Measurements from ENCODE around the gene FBXL5. TPM values are rescaled to one million over a fixed set of nuclear protein-coding genes. Genes with fewer than 3 reads are reported as not detected.

The FBXL5 gene
- total and polyA plus RNA-seq, 3 experiments from 2014 or later, result 25.1 to 94.5 (median 27.6) TPM

GRCh38 chr4:15659768-15660570 lies 4.8 kb upstream of the FBXL5 start:
- Mint-ChIP-seq H3K4me3 (no peak overlapping the region), H3K27ac (no peak overlapping the region), H3K4me1 (peaks cover 5 to 6% (median 6%) of the 10 kb centered on the region in 3 donors), H3K36me3 (peaks cover 0 to 4% (median 0%) of the 10 kb centered on the region in 3 donors), H3K9me3 (no peaks in the 10 kb centered on the region), H3K27me3 (no peaks in the 10 kb centered on the region)
- no peaks in the 10 kb centered on the region for H3K27me3 ChIP-seq (ENCODE audit: insufficient read depth, low read length, poor library complexity, severe bottlenecking)
- no peaks in the 10 kb centered on the region for H3K9me3 ChIP-seq (ENCODE audit: low read length)
- no peaks in the 10 kb centered on the region for H3K36me3 ChIP-seq (ENCODE audit: insufficient read depth, low read length)
- DNase-seq, result no peak
- H3K27ac ChIP-seq (ENCODE audit: low read depth, low read length), result no peak overlapping the region
- no peak overlapping the region for H3K4me3 ChIP-seq (ENCODE audit: low read length)
- ChIA-PET CTCF (no interaction called here), POLR2A (no interaction called here)
- H3K4me1 ChIP-seq (ENCODE audit: insufficient read depth, low read length), result peaks cover 7% of the 10 kb centered on the region

GRCh38 chr4:15658781-15659180 lies 3.6 kb upstream of the FBXL5 start:
- DNase-seq, result no peak
- ChIA-PET POLR2A (no interaction called here), CTCF (no interaction called here)
- H3K36me3 Mint-ChIP-seq, result peaks cover 0 to 9% (median 0%) of the 10 kb centered on the region in 3 donors
- Histone ChIP-seq H3K36me3 (ENCODE audit: insufficient read depth, low read length) (no peaks in the 10 kb centered on the region), H3K4me3 (ENCODE audit: low read length) (no peak overlapping the region), H3K27ac (ENCODE audit: low read depth, low read length) (no peak overlapping the region), H3K27me3 (ENCODE audit: insufficient read depth, low read length, poor library complexity, severe bottlenecking) (no peaks in the 10 kb centered on the region), H3K9me3 (ENCODE audit: low read length) (no peaks in the 10 kb centered on the region), H3K4me1 (ENCODE audit: insufficient read depth, low read length) (peaks cover 12% of the 10 kb centered on the region)
- H3K4me1 Mint-ChIP-seq, result peaks cover 12 to 14% (median 12%) of the 10 kb centered on the region in 3 donors
- H3K9me3 Mint-ChIP-seq, result no peaks in the 10 kb centered on the region
- no peak overlapping the region for H3K27ac Mint-ChIP-seq
- H3K4me3 Mint-ChIP-seq, result no peak overlapping the region
- no peaks in the 10 kb centered on the region for H3K27me3 Mint-ChIP-seq

GRCh38 chr4:15658136-15658770 lies 3.1 kb upstream of the FBXL5 start:
- peaks cover 17% of the 10 kb centered on the region for H3K4me1 ChIP-seq (ENCODE audit: insufficient read depth, low read length)
- ChIA-PET POLR2A (no interaction called here), CTCF (no interaction called here)
- no peak for DNase-seq
- no peak overlapping the region for H3K27ac ChIP-seq (ENCODE audit: low read depth, low read length)
- no peaks in the 10 kb centered on the region for H3K36me3 ChIP-seq (ENCODE audit: insufficient read depth, low read length)
- H3K27me3 ChIP-seq (ENCODE audit: insufficient read depth, low read length, poor library complexity, severe bottlenecking), result no peaks in the 10 kb centered on the region
- no peaks in the 10 kb centered on the region for H3K9me3 Mint-ChIP-seq
- peaks cover 17 to 19% (median 17%) of the 10 kb centered on the region in 3 donors for H3K4me1 Mint-ChIP-seq
- no peak overlapping the region for H3K27ac Mint-ChIP-seq
- H3K4me3 ChIP-seq (ENCODE audit: low read length), result no peak overlapping the region
- H3K4me3 Mint-ChIP-seq, result peak overlapping the region in 1 of 7 donors; percentile 72
- H3K9me3 ChIP-seq (ENCODE audit: low read length), result no peaks in the 10 kb centered on the region
- peaks cover 0 to 10% (median 0%) of the 10 kb centered on the region in 3 donors for H3K36me3 Mint-ChIP-seq
- H3K27me3 Mint-ChIP-seq, result no peaks in the 10 kb centered on the region

GRCh38 chr4:15657366-15657765 lies 2.2 kb upstream of the FBXL5 start:
- H3K4me1 Mint-ChIP-seq, result peaks cover 26 to 28% (median 26%) of the 10 kb centered on the region in 3 donors
- H3K27me3 Mint-ChIP-seq, result no peaks in the 10 kb centered on the region
- peaks cover 0 to 10% (median 0%) of the 10 kb centered on the region in 3 donors for H3K36me3 Mint-ChIP-seq
- POLR2A ChIA-PET, result no interaction called here
- peaks cover 26% of the 10 kb centered on the region for H3K4me1 ChIP-seq (ENCODE audit: insufficient read depth, low read length)
- H3K27ac Mint-ChIP-seq, result peak overlapping the region in 3 of 8 donors; percentile 2 to 96 (median 69)
- no peaks in the 10 kb centered on the region for H3K9me3 Mint-ChIP-seq
- H3K4me3 Mint-ChIP-seq, result peak overlapping the region in 1 of 7 donors; percentile 99
- CTCF ChIA-PET, result no interaction called here
- H3K27ac ChIP-seq (ENCODE audit: low read depth, low read length), result no peak overlapping the region
- H3K27me3 ChIP-seq (ENCODE audit: insufficient read depth, low read length, poor library complexity, severe bottlenecking), result no peaks in the 10 kb centered on the region
- H3K4me3 ChIP-seq (ENCODE audit: low read length), result no peak overlapping the region
- no peaks in the 10 kb centered on the region for H3K36me3 ChIP-seq (ENCODE audit: insufficient read depth, low read length)
- DNase-seq, result no peak
- H3K9me3 ChIP-seq (ENCODE audit: low read length), result no peaks in the 10 kb centered on the region

GRCh38 chr4:15656038-15656470 lies 897 bp upstream of the FBXL5 start:
- Mint-ChIP-seq H3K4me1 (peaks cover 38 to 41% (median 39%) of the 10 kb centered on the region in 3 donors), H3K4me3 (peak overlapping the region; percentile 94 to 99 (median 95))
- H3K4me1 ChIP-seq (ENCODE audit: insufficient read depth, low read length), result peaks cover 38% of the 10 kb centered on the region

GRCh38 chr4:15654593-15655222 lies 449 bp downstream of the FBXL5 start:
- DNase-seq, result peak in 4 of 5 donors; percentile 17 to 63 (median 36)
- POLR2A ChIA-PET, result interaction anchor here (1.0 to 2.6 kb wide), 3 partner anchors 27 to 652 kb away, joined by 3 to 14 read pairs (median 5); partner anchors contain the start of genes CPEB2 and FAM200B
- H3K4me3 Mint-ChIP-seq, result peak overlapping the region; percentile 96 to 100 (median 98)
- peaks cover 0 to 10% (median 0%) of the 10 kb centered on the region in 3 donors for H3K36me3 Mint-ChIP-seq
- H3K27me3 Mint-ChIP-seq, result no peaks in the 10 kb centered on the region
- H3K4me1 ChIP-seq (ENCODE audit: insufficient read depth, low read length), result peaks cover 51% of the 10 kb centered on the region
- H3K36me3 ChIP-seq (ENCODE audit: insufficient read depth, low read length), result no peaks in the 10 kb centered on the region
- CTCF ChIA-PET, result interaction anchor here (0.8 to 1.6 kb wide), 3 partner anchors 28 to 652 kb away, joined by 3 to 7 read pairs (median 4); partner anchors contain the start of genes CPEB2 and FAM200B
- H3K27ac ChIP-seq (ENCODE audit: low read depth, low read length), result peak overlapping the region; percentile 57
- peak overlapping the region; percentile 52 for H3K4me3 ChIP-seq (ENCODE audit: low read length)
- H3K27ac Mint-ChIP-seq, result peak overlapping the region; percentile 96 to 99 (median 97)
- H3K4me1 Mint-ChIP-seq, result peaks cover 48 to 53% (median 51%) of the 10 kb centered on the region in 3 donors
- H3K9me3 Mint-ChIP-seq, result no peaks in the 10 kb centered on the region
- H3K27me3 ChIP-seq (ENCODE audit: insufficient read depth, low read length, poor library complexity, severe bottlenecking), result no peaks in the 10 kb centered on the region
- no peaks in the 10 kb centered on the region for H3K9me3 ChIP-seq (ENCODE audit: low read length)

More at GRCh38 chr4:15656038-15656470, 897 bp upstream of the FBXL5 start:
- POLR2A ChIA-PET, result interaction anchor here (1.2 to 2.6 kb wide), 3 partner anchors 26 to 655 kb away, joined by 5 to 14 read pairs (median 8); partner anchors contain the start of genes CPEB2 and FAM200B
- H3K27ac Mint-ChIP-seq, result peak overlapping the region; percentile 96 to 99 (median 98)
- H3K36me3 Mint-ChIP-seq, result peaks cover 0 to 10% (median 0%) of the 10 kb centered on the region in 3 donors
- Histone ChIP-seq H3K27ac (ENCODE audit: low read depth, low read length) (peak overlapping the region; percentile 87), H3K36me3 (ENCODE audit: insufficient read depth, low read length) (no peaks in the 10 kb centered on the region), H3K4me3 (ENCODE audit: low read length) (peak overlapping the region; percentile 77), H3K9me3 (ENCODE audit: low read length) (no peaks in the 10 kb centered on the region), H3K27me3 (ENCODE audit: insufficient read depth, low read length, poor library complexity, severe bottlenecking) (no peaks in the 10 kb centered on the region)
- no peaks in the 10 kb centered on the region for H3K9me3 Mint-ChIP-seq
- H3K27me3 Mint-ChIP-seq, result no peaks in the 10 kb centered on the region
- CTCF ChIA-PET, result interaction anchor here (0.7 kb wide), 1 partner anchor 26 kb away, joined by 3 read pairs; no protein-coding TSS in a partner anchor
- no peak for DNase-seq

- Histone ChIP-seq H3K4me3 (ENCODE audit: low read length) (peak overlapping the region; percentile 52), H3K9me3 (ENCODE audit: low read length) (no peaks in the 10 kb centered on the region), H3K27me3 (ENCODE audit: insufficient read depth, low read length, poor library complexity, severe bottlenecking) (no peaks in the 10 kb centered on the region), H3K27ac (ENCODE audit: low read depth, low read length) (peak overlapping the region; percentile 57), H3K4me1 (ENCODE audit: insufficient read depth, low read length) (peaks cover 56% of the 10 kb centered on the region), H3K36me3 (ENCODE audit: insufficient read depth, low read length) (no peaks in the 10 kb centered on the region)
- no peaks in the 10 kb centered on the region for H3K27me3 Mint-ChIP-seq
- no peaks in the 10 kb centered on the region for H3K9me3 Mint-ChIP-seq
- H3K4me1 Mint-ChIP-seq, result peaks cover 51 to 59% (median 57%) of the 10 kb centered on the region in 3 donors
- no peak for DNase-seq
- H3K4me3 Mint-ChIP-seq, result peak overlapping the region; percentile 96 to 100 (median 98)
- H3K36me3 Mint-ChIP-seq, result peaks cover 0 to 10% (median 0%) of the 10 kb centered on the region in 3 donors
- peak overlapping the region; percentile 95 to 99 (median 96) for H3K27ac Mint-ChIP-seq
- ChIA-PET CTCF (interaction anchor here (0.8 to 1.6 kb wide), 5 partner anchors 28 to 653 kb away, joined by 3 to 7 read pairs (median 3); partner anchors contain the start of genes CPEB2 and FAM200B), POLR2A (interaction anchor here (1.0 to 2.6 kb wide), 3 partner anchors 28 to 651 kb away, joined by 3 to 14 read pairs (median 5); partner anchors contain the start of genes CPEB2 and FAM200B)
These were observed 1.1 kb downstream of the FBXL5 start for GRCh38 chr4:15653864-15654592.

Data from CD8-positive, alpha-beta memory T cell (primary cell).